ENCODE measurements around the gene CCDC187. TPM values are rescaled to one million over a fixed set of nuclear protein-coding genes. Genes with fewer than 3 reads are reported as not detected.

Gene CCDC187
- total RNA-seq, 6 donors from 2014 or later, result 0.17 to 22.3 (median 10.0) TPM

- DNase-seq (no peak), ATAC-seq (ENCODE audit: low FRiP score in 2 of 2) (no peak)
- peak overlapping the region in 3 of 4 donors; percentile 16 to 33 (median 21) for H3K4me3 ChIP-seq
- no peaks in the 10 kb centered on the region for H3K27me3 ChIP-seq
- 27 to 62% methylated on average over 2 to 6 of the region's 10 CpGs for WGBS, 2 donors
- no peaks in the 10 kb centered on the region for H3K9me3 ChIP-seq
- TF ChIP-seq CTCF (IDR thresholded peaks at IDR 0.05) (no peak), POLR2A (IDR thresholded peaks at IDR 0.05) (no peak), EP300 (IDR thresholded peaks at IDR 0.05) (no peak), POLR2AphosphoS5 (IDR thresholded peaks at IDR 0.05) (no peak)
- H3K27ac ChIP-seq, result peak overlapping the region; percentile 56 to 83 (median 72)
- peaks cover 0 to 6% (median 0%) of the 10 kb centered on the region in 4 donors for H3K36me3 ChIP-seq
- peaks cover 40 to 63% (median 44%) of the 10 kb centered on the region in 4 donors for H3K4me1 ChIP-seq
Measured at GRCh38 chr9:136346157-136346481, 42.2 kb upstream of the CCDC187 start.

DNA sequence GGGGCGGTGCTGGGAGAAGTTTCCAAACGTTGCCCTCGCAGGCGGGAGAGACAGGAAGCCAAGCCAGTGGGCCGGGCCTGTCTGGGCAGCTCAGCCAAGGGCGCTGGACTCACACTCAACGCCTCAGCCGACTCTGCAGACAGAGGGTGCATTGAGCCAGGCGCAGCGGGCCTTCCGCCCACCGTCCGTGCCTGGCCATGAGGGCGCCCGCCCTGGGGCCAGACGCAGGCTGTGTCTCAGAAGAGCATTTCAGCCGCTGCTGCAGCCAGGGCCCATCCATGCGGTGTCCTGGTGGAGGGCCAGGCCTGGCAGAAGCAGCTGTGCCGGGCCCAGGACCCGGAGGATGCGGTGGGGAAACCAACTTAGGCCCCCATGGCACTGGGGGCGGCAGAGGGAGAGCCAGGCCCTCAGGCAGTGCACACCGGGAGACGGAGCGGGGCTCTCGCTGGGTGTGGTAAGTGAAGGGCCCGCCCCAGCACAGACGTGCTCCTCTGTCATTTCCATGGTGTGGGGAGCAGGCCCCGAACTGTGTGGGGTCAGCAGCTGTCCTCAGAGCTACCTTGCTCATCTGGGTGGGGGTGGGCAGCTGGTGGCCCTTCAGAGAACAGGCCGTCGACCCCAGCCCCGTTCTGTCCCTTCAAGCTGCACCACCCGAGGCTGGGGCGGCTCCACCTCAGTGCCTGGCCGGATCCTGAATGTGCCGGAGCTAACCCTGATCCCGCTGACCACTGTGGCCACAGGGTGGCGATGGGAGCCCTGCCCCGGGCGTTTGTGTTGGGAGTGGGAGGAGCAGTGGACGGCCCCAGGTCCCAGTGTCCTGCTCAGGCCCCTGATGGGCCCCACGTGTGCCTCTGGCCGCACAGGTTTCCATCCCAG is 41.6 kb upstream of the CCDC187 start:
- H3K4me3 ChIP-seq, result peak overlapping the region in 3 of 4 donors; percentile 16 to 33 (median 21)
- peaks cover 0 to 6% (median 0%) of the 10 kb centered on the region in 4 donors for H3K36me3 ChIP-seq
- H3K4me1 ChIP-seq, result peaks cover 40 to 63% (median 44%) of the 10 kb centered on the region in 4 donors
- peak; percentile 69 to 77 for ATAC-seq (ENCODE audit: low FRiP score in 2 of 2)
- H3K27me3 ChIP-seq, result no peaks in the 10 kb centered on the region
- peak; percentile 79 to 90 for DNase-seq
- TF ChIP-seq CTCF (IDR thresholded peaks at IDR 0.05) (peak; percentile 44 to 71 (median 56)), POLR2A (IDR thresholded peaks at IDR 0.05) (no peak), POLR2AphosphoS5 (IDR thresholded peaks at IDR 0.05) (peak in 1 of 2 donors; percentile 16)
- peak overlapping the region; percentile 56 to 83 (median 72) for H3K27ac ChIP-seq
- WGBS, 2 donors, result 48 to 61% methylated on average over 9 to 36 of the region's 43 CpGs
- no peaks in the 10 kb centered on the region for H3K9me3 ChIP-seq

DNA sequence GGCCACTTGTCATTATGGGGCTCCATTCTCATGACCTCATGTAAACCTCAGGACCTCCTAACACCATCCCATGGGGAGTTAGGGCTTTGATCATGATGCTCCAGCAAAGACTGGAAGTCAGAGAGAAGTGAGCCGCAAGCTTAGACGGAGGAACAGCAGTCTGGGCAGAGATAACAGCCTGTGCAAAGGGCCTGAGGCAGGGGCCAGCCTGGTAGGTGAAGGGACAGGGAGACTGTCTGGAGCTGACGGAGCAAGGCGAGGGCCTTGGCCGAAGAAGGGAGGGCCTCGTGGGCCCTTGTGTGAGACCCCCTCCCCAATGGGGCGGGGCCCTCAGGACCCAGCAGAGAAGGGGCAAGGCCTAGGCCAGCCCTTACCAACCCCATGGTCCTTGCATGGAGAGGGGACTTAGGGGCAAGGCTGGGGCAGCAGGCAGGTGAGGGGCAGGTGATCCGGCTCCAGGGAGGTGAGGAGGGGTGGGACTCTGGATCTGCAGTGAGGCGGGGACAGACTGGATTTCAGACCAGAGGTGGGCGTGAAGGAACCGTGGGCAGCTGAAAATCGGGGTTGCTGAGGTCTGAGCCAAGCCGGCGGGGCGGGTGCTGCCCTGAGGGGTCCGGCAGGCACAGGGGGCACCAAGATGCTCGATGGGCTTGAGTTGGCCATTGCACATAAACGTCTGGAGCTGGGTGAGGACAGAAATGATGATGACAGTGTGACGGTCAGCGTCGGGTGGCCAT is 40.8 kb upstream of the CCDC187 start:
- Histone ChIP-seq H3K36me3 (peaks cover 0 to 6% (median 0%) of the 10 kb centered on the region in 4 donors), H3K4me3 (peak overlapping the region in 2 of 4 donors; percentile 16 to 33), H3K9me3 (no peaks in the 10 kb centered on the region), H3K27ac (peak overlapping the region; percentile 56 to 83 (median 72)), H3K27me3 (no peaks in the 10 kb centered on the region), H3K4me1 (peaks cover 40 to 63% (median 44%) of the 10 kb centered on the region in 4 donors)
- no peak for TF ChIP-seq POLR2A (IDR thresholded peaks at IDR 0.05)
- TF ChIP-seq EP300 (IDR thresholded peaks at IDR 0.05), result no peak
- no peak for TF ChIP-seq POLR2AphosphoS5 (IDR thresholded peaks at IDR 0.05)
- no peak for TF ChIP-seq CTCF (IDR thresholded peaks at IDR 0.05)
- DNase-seq (no peak), ATAC-seq (ENCODE audit: low FRiP score in 2 of 2) (no peak)
- 76 to 77% methylated on average over 20 to 21 of the region's 21 CpGs for WGBS, 2 donors

DNA sequence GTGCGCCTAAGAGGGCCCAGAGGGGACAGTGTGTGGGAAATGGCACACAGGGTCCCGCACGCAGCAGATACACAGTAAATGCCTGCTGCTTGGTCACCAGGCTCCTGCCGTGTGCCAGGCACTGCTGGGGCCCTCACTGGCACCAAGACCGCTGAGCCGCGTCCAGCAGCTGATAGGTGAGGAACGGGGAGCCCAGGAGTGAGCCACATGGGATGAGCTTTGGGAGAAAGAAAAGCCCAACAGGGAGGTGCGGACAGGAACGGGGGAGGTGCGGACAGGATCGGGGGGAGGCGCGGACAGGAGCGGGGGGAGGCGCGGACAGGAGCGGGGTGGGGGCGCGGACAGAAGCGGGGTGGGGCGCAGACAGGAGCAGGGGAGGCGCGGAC is 40.0 kb upstream of the CCDC187 start:
- peaks cover 0 to 2% (median under 1%) of the 10 kb centered on the region in 4 donors for H3K36me3 ChIP-seq
- no peaks in the 10 kb centered on the region for H3K9me3 ChIP-seq
- DNase-seq (peak in 1 of 2 donors; percentile 69), ATAC-seq (ENCODE audit: low FRiP score in 2 of 2) (no peak)
- no peak for TF ChIP-seq POLR2A (IDR thresholded peaks at IDR 0.05)
- TF ChIP-seq EP300 (IDR thresholded peaks at IDR 0.05), result no peak
- TF ChIP-seq CTCF (IDR thresholded peaks at IDR 0.05), result no peak
- TF ChIP-seq POLR2AphosphoS5 (IDR thresholded peaks at IDR 0.05), result no peak
- peak overlapping the region; percentile 65 to 86 (median 84) for H3K27ac ChIP-seq
- H3K27me3 ChIP-seq, result no peaks in the 10 kb centered on the region
- no peak overlapping the region for H3K4me3 ChIP-seq
- peaks cover 40 to 63% (median 44%) of the 10 kb centered on the region in 4 donors for H3K4me1 ChIP-seq
- WGBS, 2 donors, result 90 to 93% methylated on average over 22 to 24 of the region's 24 CpGs

Data from upper lobe of left lung (tissue), 6 donors.